HepG2 (cell line): Measurements from ENCODE around the gene SOAT2. TPM values are rescaled to one million over a fixed set of nuclear protein-coding genes. Genes with fewer than 3 reads are reported as not detected.

ENCODE experiments used
- BORCS8-MEF2B ChIP-seq: sonication (generic); formaldehyde crosslinking; IDR thresholded peaks from 2 replicates; pipeline ENCODE4 v1.8.0; 2022; ENCODE audit warnings: mild to moderate bottlenecking, missing genetic modification reagents
- GATAD2A ChIP-seq: IDR thresholded peaks from 2 replicates; pipeline ENCODE4 v1.6.1; 2016
- MEIS2 ChIP-seq: sonication (generic); formaldehyde crosslinking; IDR thresholded peaks from 2 replicates; pipeline ENCODE4 v1.9.0; 2021; ENCODE audit warnings: mild to moderate bottlenecking, missing genetic modification reagents
- PHF21A ChIP-seq: sonication (generic); formaldehyde crosslinking; IDR thresholded peaks from 2 replicates; pipeline ENCODE4 v1.5.0; 2020; ENCODE audit warnings: mild to moderate bottlenecking, missing genetic modification reagents
- POLR2AphosphoS2 ChIP-seq: IDR thresholded peaks from 2 replicates; pipeline ENCODE4 v1.6.1; 2011; ENCODE audit warnings: low read depth, low read length, improper control_type of control experiment
- PRPF4 ChIP-seq: fragments of 200-400 bp; formaldehyde crosslinking; IDR thresholded peaks from 2 replicates; pipeline ENCODE4 v1.6.1; 2016; ENCODE audit warnings: low read length, low read depth; ENCODE audit not compliant: poor library complexity, severe bottlenecking
- RFX1 ChIP-seq: fragments of 450-650 bp; IDR thresholded peaks from 2 replicates; pipeline ENCODE4 v1.6.1; 2017
- RFX3 ChIP-seq: IDR thresholded peaks from 2 replicates; pipeline ENCODE4 v1.6.1; 2016; ENCODE audit warnings: missing biosample characterization, missing genetic modification reagents
- SALL1 ChIP-seq: sonication (generic); formaldehyde crosslinking; IDR thresholded peaks from 2 replicates; pipeline ENCODE4 v1.8.0; 2022; ENCODE audit warnings: mild to moderate bottlenecking, missing genetic modification reagents
- SRF ChIP-seq: IDR thresholded peaks from 2 replicates; pipeline ENCODE4 v1.6.1; 2011; ENCODE audit warnings: mild to moderate bottlenecking, low read depth, low read length, moderate library complexity
- ZNF335 ChIP-seq: sonication (generic); formaldehyde crosslinking; IDR thresholded peaks from 2 replicates; pipeline ENCODE4 v1.4.0; 2020; ENCODE audit warnings: missing genetic modification reagents
- ZNF33A ChIP-seq: sonication (generic); formaldehyde crosslinking; IDR thresholded peaks from 2 replicates; pipeline ENCODE4 v1.5.1; 2020; ENCODE audit warnings: missing genetic modification reagents, mild to moderate bottlenecking, moderate library complexity, borderline replicate concordance
- ZNF33B ChIP-seq: sonication (generic); formaldehyde crosslinking; IDR thresholded peaks from 2 replicates; pipeline ENCODE4 v1.5.1; 2020; ENCODE audit warnings: mild to moderate bottlenecking, missing genetic modification reagents
- ZNF460 ChIP-seq: sonication (generic); formaldehyde crosslinking; IDR thresholded peaks from 2 replicates; pipeline ENCODE4 v1.5.1; 2020; ENCODE audit warnings: missing genetic modification reagents, mild to moderate bottlenecking, borderline replicate concordance
- ZNF501 ChIP-seq: sonication (generic); formaldehyde crosslinking; IDR thresholded peaks from 2 replicates; pipeline ENCODE4 v1.5.1; 2020; ENCODE audit warnings: mild to moderate bottlenecking, moderate library complexity, missing genetic modification reagents
- ZNF562 ChIP-seq: sonication (generic); formaldehyde crosslinking; IDR thresholded peaks from 2 replicates; pipeline ENCODE4 v1.8.0; 2022; ENCODE audit warnings: missing genetic modification reagents, borderline replicate concordance
- ZNF777 ChIP-seq: sonication (generic); formaldehyde crosslinking; IDR thresholded peaks from 2 replicates; pipeline ENCODE4 v1.4.0; 2020; ENCODE audit warnings: missing genetic modification reagents
- polyA plus RNA-seq, 8 experiments: library from polyadenylated mRNA; depleted of rRNA in 3 of 8; stranded (reverse) in 7 of 8; unstranded in 1 of 8; fragments of >200 nt; fragmentation: Illumina TruSeq in 4 of 8; extraction: Trizol in 4 of 8; gene quantifications; 2 replicates each; pipeline versions ENCODE4 v1.2.1 to v1.2.3, GENCODE V29; 2011 to 2016; ENCODE audit warnings: low read depth in 4 of 8, missing spikeins in 1 of 8, mixed read lengths in 1 of 8; ENCODE audit not compliant: insufficient read depth in 1 of 8
- total RNA-seq, 5 experiments: library from RNA; depleted of rRNA; stranded (reverse); fragments of >200 nt; fragmentation: Illumina TruSeq; extraction: Trizol; gene quantifications; 2 replicates each; pipeline ENCODE4 v1.2.3, GENCODE V29; 2016; ENCODE audit warnings: low read depth in 1 of 5
- TF ChIP-seq, protein P1 (sequence below), 2 experiments: fragments of 450-650 bp in 1 of 2; sonication (generic) in 1 of 2; formaldehyde crosslinking; IDR thresholded peaks; 2 replicates each; pipeline versions ENCODE4 v1.5.0 to v1.8.0; 2020 to 2022; ENCODE audit warnings: mild to moderate bottlenecking in 1 of 2, missing genetic modification reagents in 1 of 2
- TF ChIP-seq, protein P2 (sequence below): sonication (generic); formaldehyde crosslinking; IDR thresholded peaks from 2 replicates; pipeline ENCODE4 v1.4.0; 2020; ENCODE audit warnings: missing genetic modification reagents
- TF ChIP-seq, protein P3 (sequence below): sonication (generic); formaldehyde crosslinking; IDR thresholded peaks from 2 replicates; pipeline ENCODE4 v1.4.0; 2020; ENCODE audit warnings: missing genetic modification reagents
- TF ChIP-seq, protein P4 (sequence below): sonication (generic); formaldehyde crosslinking; IDR thresholded peaks from 2 replicates; pipeline ENCODE4 v1.4.0; 2020; ENCODE audit warnings: missing genetic modification reagents
- TF ChIP-seq, protein P5 (sequence below): IDR thresholded peaks from 2 replicates; pipeline ENCODE4 v1.6.1; 2016; ENCODE audit warnings: missing genetic modification reagents, missing compliant biosample characterization
- TF ChIP-seq, protein P6 (sequence below): sonication (generic); formaldehyde crosslinking; IDR thresholded peaks from 2 replicates; pipeline ENCODE4 v1.4.0; 2020; ENCODE audit warnings: missing genetic modification reagents
- TF ChIP-seq, protein P7 (sequence below): sonication (generic); formaldehyde crosslinking; IDR thresholded peaks from 2 replicates; pipeline ENCODE4 v1.4.0; 2020; ENCODE audit warnings: mild to moderate bottlenecking, missing genetic modification reagents

SOAT2 gene
- total and polyA plus RNA-seq, 2 of the 13 experiments (the other 11 are each of a cell fraction or from before 2014, with no cell fraction given), result 14.9 to 108 TPM

DNA sequence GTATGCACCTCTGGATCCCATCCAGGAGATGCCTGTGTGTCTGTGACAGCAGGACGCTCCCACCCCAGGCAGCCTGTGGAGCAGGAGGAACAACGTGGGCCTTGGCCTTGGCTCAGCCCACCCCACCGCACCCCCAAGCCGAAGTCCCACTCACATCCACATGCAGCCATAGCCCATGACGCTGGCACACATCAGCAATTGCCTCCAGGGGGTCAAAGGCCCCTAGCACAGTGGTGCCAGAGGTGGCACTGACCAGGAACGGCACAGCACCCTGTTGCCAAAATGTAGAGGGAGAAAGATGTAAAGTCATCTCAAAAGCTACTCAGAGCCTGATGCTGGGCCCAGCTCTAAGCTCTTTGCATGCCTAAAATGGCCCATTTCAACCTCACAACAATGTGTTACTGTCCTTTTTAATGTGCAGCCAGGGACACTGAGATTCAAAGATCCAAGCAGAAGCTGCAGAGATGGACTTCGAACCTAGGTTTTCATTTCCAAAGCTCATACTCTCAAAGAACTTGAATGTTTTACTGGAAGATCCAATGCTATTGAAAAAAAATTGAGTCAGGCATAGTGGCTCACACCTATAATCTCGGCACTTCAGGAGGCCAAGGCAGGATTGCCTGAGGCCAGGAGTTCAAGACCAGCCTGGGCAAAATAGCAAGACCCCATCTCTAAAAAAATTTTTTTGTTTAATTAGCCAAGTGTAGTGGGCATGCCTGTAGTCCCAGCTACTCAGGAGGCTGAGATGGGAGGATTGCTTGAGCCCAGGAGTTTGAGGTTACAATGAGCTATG is 58.0 kb downstream of the SOAT2 start (continued):
- TF ChIP-seq SRF (no peak), ZNF562 (CRISPR knock-in tag) (no peak), ZNF777 (CRISPR knock-in tag) (no peak), POLR2AphosphoS2 (no peak), RFX3 (CRISPR knock-in tag) (no peak), ZNF501 (CRISPR knock-in tag) (no peak), GATAD2A (CRISPR knock-in tag) (0 out of 2 replicates have a peak, but pooled peaks have one; percentile 27), ZNF33B (CRISPR knock-in tag) (no peak), PHF21A (CRISPR knock-in tag) (0 out of 2 replicates have a peak, but pooled peaks have one; percentile 9), ZNF460 (CRISPR knock-in tag) (no peak), BORCS8-MEF2B (CRISPR knock-in tag) (no peak), MEIS2 (CRISPR knock-in tag) (no peak), SALL1 (peak; percentile 25; the same call in 1 of the 2 replicates), PRPF4 (no peak), ZNF33A (CRISPR knock-in tag) (no peak), RFX1 (no peak), ZNF335 (no peak)
- TF ChIP-seq, protein P1, sequence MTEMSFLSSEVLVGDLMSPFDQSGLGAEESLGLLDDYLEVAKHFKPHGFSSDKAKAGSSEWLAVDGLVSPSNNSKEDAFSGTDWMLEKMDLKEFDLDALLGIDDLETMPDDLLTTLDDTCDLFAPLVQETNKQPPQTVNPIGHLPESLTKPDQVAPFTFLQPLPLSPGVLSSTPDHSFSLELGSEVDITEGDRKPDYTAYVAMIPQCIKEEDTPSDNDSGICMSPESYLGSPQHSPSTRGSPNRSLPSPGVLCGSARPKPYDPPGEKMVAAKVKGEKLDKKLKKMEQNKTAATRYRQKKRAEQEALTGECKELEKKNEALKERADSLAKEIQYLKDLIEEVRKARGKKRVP (CRISPR knock-in tag; IDR thresholded peaks at IDR 0.05), result no peak
- TF ChIP-seq, protein P2, sequence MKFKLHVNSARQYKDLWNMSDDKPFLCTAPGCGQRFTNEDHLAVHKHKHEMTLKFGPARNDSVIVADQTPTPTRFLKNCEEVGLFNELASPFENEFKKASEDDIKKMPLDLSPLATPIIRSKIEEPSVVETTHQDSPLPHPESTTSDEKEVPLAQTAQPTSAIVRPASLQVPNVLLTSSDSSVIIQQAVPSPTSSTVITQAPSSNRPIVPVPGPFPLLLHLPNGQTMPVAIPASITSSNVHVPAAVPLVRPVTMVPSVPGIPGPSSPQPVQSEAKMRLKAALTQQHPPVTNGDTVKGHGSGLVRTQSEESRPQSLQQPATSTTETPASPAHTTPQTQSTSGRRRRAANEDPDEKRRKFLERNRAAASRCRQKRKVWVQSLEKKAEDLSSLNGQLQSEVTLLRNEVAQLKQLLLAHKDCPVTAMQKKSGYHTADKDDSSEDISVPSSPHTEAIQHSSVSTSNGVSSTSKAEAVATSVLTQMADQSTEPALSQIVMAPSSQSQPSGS (CRISPR knock-in tag), result no peak
- TF ChIP-seq, protein P3, sequence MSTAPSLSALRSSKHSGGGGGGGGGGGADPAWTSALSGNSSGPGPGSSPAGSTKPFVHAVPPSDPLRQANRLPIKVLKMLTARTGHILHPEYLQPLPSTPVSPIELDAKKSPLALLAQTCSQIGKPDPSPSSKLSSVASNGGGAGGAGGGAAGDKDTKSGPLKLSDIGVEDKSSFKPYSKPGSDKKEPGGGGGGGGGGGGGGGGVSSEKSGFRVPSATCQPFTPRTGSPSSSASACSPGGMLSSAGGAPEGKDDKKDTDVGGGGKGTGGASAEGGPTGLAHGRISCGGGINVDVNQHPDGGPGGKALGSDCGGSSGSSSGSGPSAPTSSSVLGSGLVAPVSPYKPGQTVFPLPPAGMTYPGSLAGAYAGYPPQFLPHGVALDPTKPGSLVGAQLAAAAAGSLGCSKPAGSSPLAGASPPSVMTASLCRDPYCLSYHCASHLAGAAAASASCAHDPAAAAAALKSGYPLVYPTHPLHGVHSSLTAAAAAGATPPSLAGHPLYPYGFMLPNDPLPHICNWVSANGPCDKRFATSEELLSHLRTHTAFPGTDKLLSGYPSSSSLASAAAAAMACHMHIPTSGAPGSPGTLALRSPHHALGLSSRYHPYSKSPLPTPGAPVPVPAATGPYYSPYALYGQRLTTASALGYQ (CRISPR knock-in tag), result no peak
- TF ChIP-seq, protein P4, sequence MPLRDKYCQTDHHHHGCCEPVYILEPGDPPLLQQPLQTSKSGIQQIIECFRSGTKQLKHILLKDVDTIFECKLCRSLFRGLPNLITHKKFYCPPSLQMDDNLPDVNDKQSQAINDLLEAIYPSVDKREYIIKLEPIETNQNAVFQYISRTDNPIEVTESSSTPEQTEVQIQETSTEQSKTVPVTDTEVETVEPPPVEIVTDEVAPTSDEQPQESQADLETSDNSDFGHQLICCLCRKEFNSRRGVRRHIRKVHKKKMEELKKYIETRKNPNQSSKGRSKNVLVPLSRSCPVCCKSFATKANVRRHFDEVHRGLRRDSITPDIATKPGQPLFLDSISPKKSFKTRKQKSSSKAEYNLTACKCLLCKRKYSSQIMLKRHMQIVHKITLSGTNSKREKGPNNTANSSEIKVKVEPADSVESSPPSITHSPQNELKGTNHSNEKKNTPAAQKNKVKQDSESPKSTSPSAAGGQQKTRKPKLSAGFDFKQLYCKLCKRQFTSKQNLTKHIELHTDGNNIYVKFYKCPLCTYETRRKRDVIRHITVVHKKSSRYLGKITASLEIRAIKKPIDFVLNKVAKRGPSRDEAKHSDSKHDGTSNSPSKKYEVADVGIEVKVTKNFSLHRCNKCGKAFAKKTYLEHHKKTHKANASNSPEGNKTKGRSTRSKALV (CRISPR knock-in tag), result no peak
- TF ChIP-seq, protein P5, sequence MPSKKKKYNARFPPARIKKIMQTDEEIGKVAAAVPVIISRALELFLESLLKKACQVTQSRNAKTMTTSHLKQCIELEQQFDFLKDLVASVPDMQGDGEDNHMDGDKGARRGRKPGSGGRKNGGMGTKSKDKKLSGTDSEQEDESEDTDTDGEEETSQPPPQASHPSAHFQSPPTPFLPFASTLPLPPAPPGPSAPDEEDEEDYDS (CRISPR knock-in tag), result no peak
- TF ChIP-seq, protein P6, sequence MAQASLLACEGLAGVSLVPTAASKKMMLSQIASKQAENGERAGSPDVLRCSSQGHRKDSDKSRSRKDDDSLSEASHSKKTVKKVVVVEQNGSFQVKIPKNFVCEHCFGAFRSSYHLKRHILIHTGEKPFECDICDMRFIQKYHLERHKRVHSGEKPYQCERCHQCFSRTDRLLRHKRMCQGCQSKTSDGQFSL (CRISPR knock-in tag), result 0 out of 2 replicates have a peak, but pooled peaks have one; percentile 29
- TF ChIP-seq, protein P7, sequence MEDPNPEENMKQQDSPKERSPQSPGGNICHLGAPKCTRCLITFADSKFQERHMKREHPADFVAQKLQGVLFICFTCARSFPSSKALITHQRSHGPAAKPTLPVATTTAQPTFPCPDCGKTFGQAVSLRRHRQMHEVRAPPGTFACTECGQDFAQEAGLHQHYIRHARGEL, result no peak
